Smooth muscle cell (in vitro differentiated cells): ENCODE measurements around the gene LAMA5. TPM values are rescaled to one million over a fixed set of nuclear protein-coding genes. Genes with fewer than 3 reads are reported as not detected.

Source experiments
- DNase-seq: peaks from one replicate; lab custom pipeline; 2025; ENCODE audit not compliant: unreplicated experiment; lab: John Stamatoyannopoulos, UW
- H2AFZ ChIP-seq: fragments of 200-600 bp; sonication (generic); 2 replicates; pipeline ENCODE4 v1.6.0; 2016; ENCODE audit warnings: antibody characterized with exemption, low read depth, mild to moderate bottlenecking
- H3F3A ChIP-seq: fragments of 200-600 bp; sonication (generic); 2 replicates; pipeline ENCODE4 v1.6.0; 2017; ENCODE audit warnings: antibody characterized with exemption, low read depth
- H3K27ac ChIP-seq: fragments of 200-600 bp; sonication (generic); 2 replicates; pipeline ENCODE4 v1.5.1; 2016; ENCODE audit warnings: low read depth, mild to moderate bottlenecking
- H3K27me3 ChIP-seq: fragments of 200-600 bp; sonication (generic); 2 replicates; pipeline ENCODE4 v1.6.1; 2016; ENCODE audit warnings: low read depth, mild to moderate bottlenecking
- H3K36me3 ChIP-seq: fragments of 200-600 bp; sonication (generic); 2 replicates; pipeline ENCODE4 v1.5.1; 2016; ENCODE audit warnings: low read depth
- H3K4me1 ChIP-seq: fragments of 200-600 bp; sonication (generic); 2 replicates; pipeline ENCODE4 v1.5.1; 2016; ENCODE audit warnings: low read depth
- H3K4me2 ChIP-seq: fragments of 200-600 bp; sonication (generic); 2 replicates; pipeline ENCODE4 v1.6.0; 2016; ENCODE audit warnings: mild to moderate bottlenecking
- H3K4me3 ChIP-seq: fragments of 200-600 bp; sonication (generic); 2 replicates; pipeline ENCODE4 v1.5.1; 2016; ENCODE audit warnings: mild to moderate bottlenecking
- H3K79me2 ChIP-seq: fragments of 200-600 bp; sonication (generic); 2 replicates; pipeline ENCODE4 v1.6.0; 2016; ENCODE audit warnings: low read depth, mild to moderate bottlenecking
- H3K9ac ChIP-seq: fragments of 200-600 bp; sonication (generic); 2 replicates; pipeline ENCODE4 v1.6.0; 2016; ENCODE audit warnings: low read depth
- H3K9me3 ChIP-seq: fragments of 200-600 bp; sonication (generic); replicated peaks from 2 replicates; pipeline ENCODE4 v1.5.1; 2016; ENCODE audit warnings: low read depth
- H4K20me1 ChIP-seq: fragments of 200-600 bp; sonication (generic); 2 replicates; pipeline ENCODE4 v1.6.0; 2016; ENCODE audit warnings: low read depth
- WGBS: methylation state at CpG from one replicate; pipeline ENCODE4 v1.1.7; 2016; ENCODE audit warnings: low lambda C conversion rate; 5-methylcytosine and 5-hydroxymethylcytosine counted together
- polyA plus RNA-seq: library from polyadenylated mRNA; unstranded; fragments of >200 nt; fragmentation: Nextera tagmentation; extraction: Ambion mirVana; gene quantifications from 2 replicates; pipeline ENCODE4 v1.2.1, GENCODE V29; 2016
- total RNA-seq: library from RNA; depleted of rRNA; stranded (reverse); fragments of >200 nt; gene quantifications from 2 replicates; pipeline ENCODE4 v1.2.3, GENCODE V29; 2014
- TF ChIP-seq, protein P1 (sequence below): fragments of 200-600 bp; sonication (generic); IDR thresholded peaks from 2 replicates; pipeline ENCODE4 v1.5.1; 2017; ENCODE audit warnings: borderline replicate concordance, mild to moderate bottlenecking, antibody characterized with exemption; ENCODE audit not compliant: insufficient read depth, poor library complexity, severe bottlenecking

LAMA5 gene
- total and polyA plus RNA-seq, 2 experiments from 2014 or later = 27.5 to 27.6 TPM

GRCh38 chr20:62317167-62317655, 49.9 kb downstream of the LAMA5 start:
- Histone ChIP-seq H3K4me1 (no peaks in the 10 kb centered on the region), H3K36me3 (no peaks in the 10 kb centered on the region), H3K79me2 (no peaks in the 10 kb centered on the region), H3F3A (no peaks in the 10 kb centered on the region), H2AFZ (no peak overlapping the region), H3K4me3 (no peak overlapping the region), H3K27me3 (no peaks in the 10 kb centered on the region), H3K9me3 (no peaks in the 10 kb centered on the region), H3K9ac (no peak overlapping the region), H3K4me2 (no peak overlapping the region), H4K20me1 (no peaks in the 10 kb centered on the region), H3K27ac (no peak overlapping the region)
- TF ChIP-seq, protein P1, sequence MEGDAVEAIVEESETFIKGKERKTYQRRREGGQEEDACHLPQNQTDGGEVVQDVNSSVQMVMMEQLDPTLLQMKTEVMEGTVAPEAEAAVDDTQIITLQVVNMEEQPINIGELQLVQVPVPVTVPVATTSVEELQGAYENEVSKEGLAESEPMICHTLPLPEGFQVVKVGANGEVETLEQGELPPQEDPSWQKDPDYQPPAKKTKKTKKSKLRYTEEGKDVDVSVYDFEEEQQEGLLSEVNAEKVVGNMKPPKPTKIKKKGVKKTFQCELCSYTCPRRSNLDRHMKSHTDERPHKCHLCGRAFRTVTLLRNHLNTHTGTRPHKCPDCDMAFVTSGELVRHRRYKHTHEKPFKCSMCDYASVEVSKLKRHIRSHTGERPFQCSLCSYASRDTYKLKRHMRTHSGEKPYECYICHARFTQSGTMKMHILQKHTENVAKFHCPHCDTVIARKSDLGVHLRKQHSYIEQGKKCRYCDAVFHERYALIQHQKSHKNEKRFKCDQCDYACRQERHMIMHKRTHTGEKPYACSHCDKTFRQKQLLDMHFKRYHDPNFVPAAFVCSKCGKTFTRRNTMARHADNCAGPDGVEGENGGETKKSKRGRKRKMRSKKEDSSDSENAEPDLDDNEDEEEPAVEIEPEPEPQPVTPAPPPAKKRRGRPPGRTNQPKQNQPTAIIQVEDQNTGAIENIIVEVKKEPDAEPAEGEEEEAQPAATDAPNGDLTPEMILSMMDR = no peak
- no peak for DNase-seq
- 93% methylated on average over 18 of the region's 18 CpGs for WGBS

DNA sequence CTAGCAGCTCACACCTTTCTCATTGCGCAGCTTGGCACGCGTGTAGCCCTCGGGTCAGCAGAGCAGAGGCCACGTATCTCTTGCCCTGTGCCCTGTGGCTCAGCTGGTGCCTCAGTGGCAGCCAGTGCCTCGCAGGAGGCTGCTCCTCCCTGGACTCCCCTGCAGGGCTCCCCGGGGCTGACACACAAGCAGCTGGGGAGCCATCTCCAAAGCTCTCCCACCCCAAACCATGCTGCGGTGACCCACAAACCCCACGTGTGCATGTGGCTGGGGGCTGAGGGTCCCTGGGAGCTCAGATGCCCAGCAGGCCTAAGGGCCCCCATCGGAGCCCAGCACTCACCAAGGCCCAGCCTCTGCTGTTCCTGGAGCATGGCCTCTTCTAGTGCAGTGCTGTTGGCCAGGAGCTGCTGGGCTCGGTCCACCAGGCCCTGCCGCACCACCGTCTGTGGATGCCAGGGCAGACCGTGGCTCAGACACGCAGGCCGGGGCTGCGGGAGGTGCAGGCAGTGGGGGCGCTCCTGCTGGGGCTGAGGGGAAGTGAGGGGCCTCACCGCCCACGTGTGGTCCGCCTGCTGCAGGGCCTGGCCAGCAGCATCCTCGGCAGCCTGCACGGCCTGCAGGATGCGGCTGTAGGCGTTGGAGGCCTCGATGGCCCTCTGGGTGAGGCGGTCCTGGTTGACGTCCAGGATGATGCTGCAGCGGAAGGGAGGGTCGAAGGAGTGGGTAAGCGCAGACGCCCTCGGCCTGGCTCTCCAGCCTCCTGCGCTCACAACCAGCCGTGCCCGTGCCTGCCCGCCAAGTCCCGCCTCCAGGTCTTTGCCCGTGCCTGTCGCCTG, 50.6 kb downstream of the LAMA5 start:
- no peaks in the 10 kb centered on the region for H3F3A ChIP-seq
- no peak overlapping the region for H3K4me2 ChIP-seq
- H3K79me2 ChIP-seq = no peaks in the 10 kb centered on the region
- TF ChIP-seq, protein P1 = no peak
- no peak overlapping the region for H2AFZ ChIP-seq
- no peaks in the 10 kb centered on the region for H3K27me3 ChIP-seq
- H3K4me3 ChIP-seq = no peak overlapping the region
- no peak overlapping the region for H3K9ac ChIP-seq
- H3K36me3 ChIP-seq = no peaks in the 10 kb centered on the region
- no peaks in the 10 kb centered on the region for H3K4me1 ChIP-seq
- H3K9me3 ChIP-seq = no peaks in the 10 kb centered on the region
- no peak for DNase-seq
- no peaks in the 10 kb centered on the region for H4K20me1 ChIP-seq
- 98% methylated on average over 39 of the region's 40 CpGs for WGBS
- H3K27ac ChIP-seq = no peak overlapping the region

DNA sequence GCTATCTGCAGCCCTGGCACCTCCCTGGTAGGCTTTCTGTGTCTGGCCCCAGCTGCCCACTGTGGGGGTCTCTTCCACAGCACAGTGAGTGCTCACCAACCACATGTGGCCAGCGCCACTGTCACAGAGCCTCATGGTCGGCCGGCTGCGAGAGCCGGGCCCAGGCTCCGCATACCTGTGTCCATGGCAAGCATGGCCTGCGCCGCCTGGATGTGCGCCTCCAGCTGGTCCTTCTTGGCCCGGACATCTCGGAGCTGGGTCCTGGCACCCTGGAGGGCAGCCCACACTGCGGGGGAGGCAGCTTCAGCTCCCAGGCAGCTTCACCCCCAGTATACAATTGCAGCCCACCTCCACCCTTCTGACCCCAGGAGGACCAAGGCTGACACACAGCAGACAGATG, 51.3 kb downstream of the LAMA5 start:
- no peaks in the 10 kb centered on the region for H4K20me1 ChIP-seq
- no peak overlapping the region for H3K9ac ChIP-seq
- no peaks in the 10 kb centered on the region for H3K9me3 ChIP-seq
- no peak overlapping the region for H3K4me3 ChIP-seq
- H3K4me2 ChIP-seq = no peak overlapping the region
- no peak for DNase-seq
- TF ChIP-seq, protein P1 = no peak
- WGBS = over 99% methylated on average over 9 of the region's 12 CpGs
- H3K79me2 ChIP-seq = no peaks in the 10 kb centered on the region
- H2AFZ ChIP-seq = no peak overlapping the region
- H3F3A ChIP-seq = no peaks in the 10 kb centered on the region
- H3K36me3 ChIP-seq = no peaks in the 10 kb centered on the region
- no peaks in the 10 kb centered on the region for H3K4me1 ChIP-seq
- H3K27me3 ChIP-seq = no peaks in the 10 kb centered on the region
- H3K27ac ChIP-seq = no peak overlapping the region
